Measurements from ENCODE around the gene KDM4C. TPM values are rescaled to one million over a fixed set of nuclear protein-coding genes. Genes with fewer than 3 reads are reported as not detected.
"Not testable (repeated sequence)": the region's sequence is repeated elsewhere in the genome, so short reads cannot be mapped to it uniquely, and the experiment has no call there.

The KDM4C gene
- total RNA-seq, 1 donor: 50.7 TPM

GRCh38 chr9:6714176-6714575 lies 43.6 kb upstream of the KDM4C start:
- DNase-seq (ENCODE audit: insufficient read length, low spot score, missing footprints): no peak
- Histone ChIP-seq H3K9me3 (ENCODE audit: low read depth, low read length) (no peaks in the 10 kb centered on the region), H4K20me1 (ENCODE audit: insufficient read depth, low read length) (no peaks in the 10 kb centered on the region), H3K4me2 (ENCODE audit: insufficient read depth, low read length) (no peak overlapping the region), H3K27me3 (ENCODE audit: insufficient read depth, low read length) (no peaks in the 10 kb centered on the region), H3K36me3 (ENCODE audit: insufficient read depth, low read length) (no peaks in the 10 kb centered on the region), H3K27ac (ENCODE audit: low read depth, low read length) (no peak overlapping the region), H3K79me2 (ENCODE audit: insufficient read depth, low read length) (no peaks in the 10 kb centered on the region), H2AFZ (ENCODE audit: low read length) (no peak overlapping the region), H3K4me3 (ENCODE audit: insufficient read depth, low read length) (no peak overlapping the region), H3K4me1 (ENCODE audit: insufficient read depth, low read length) (no peaks in the 10 kb centered on the region)
- no peak for TF ChIP-seq CTCF (IDR thresholded peaks at IDR 0.05; ENCODE audit: extremely low read depth, low read depth, low read length)

GRCh38 chr9:6715153-6715754 lies 42.5 kb upstream of the KDM4C start:
- not testable (repeated sequence) for H3K4me3 ChIP-seq (ENCODE audit: insufficient read depth, low read length); H3K79me2 ChIP-seq (ENCODE audit: insufficient read depth, low read length); H3K36me3 ChIP-seq (ENCODE audit: insufficient read depth, low read length); H3K4me1 ChIP-seq (ENCODE audit: insufficient read depth, low read length); H3K27me3 ChIP-seq (ENCODE audit: insufficient read depth, low read length); DNase-seq (ENCODE audit: insufficient read length, low spot score, missing footprints); H4K20me1 ChIP-seq (ENCODE audit: insufficient read depth, low read length); H3K9me3 ChIP-seq (ENCODE audit: low read depth, low read length); H2AFZ ChIP-seq (ENCODE audit: low read length); H3K27ac ChIP-seq (ENCODE audit: low read depth, low read length)
- peak overlapping the region; percentile 76 for H3K4me2 ChIP-seq (ENCODE audit: insufficient read depth, low read length)

- peak overlapping the region; percentile 63 for H3K4me3 ChIP-seq (ENCODE audit: insufficient read depth, low read length)
- no peaks in the 10 kb centered on the region for H3K9me3 ChIP-seq (ENCODE audit: low read depth, low read length)
- no peak for TF ChIP-seq CTCF (IDR thresholded peaks at IDR 0.05; ENCODE audit: extremely low read depth, low read depth, low read length)
- peak overlapping the region; percentile 76 for H3K4me2 ChIP-seq (ENCODE audit: insufficient read depth, low read length)
- peak; percentile 87 for DNase-seq (ENCODE audit: insufficient read length, low spot score, missing footprints)
- H2AFZ ChIP-seq (ENCODE audit: low read length): peak overlapping the region; percentile 92
- H3K4me1 ChIP-seq (ENCODE audit: insufficient read depth, low read length): no peaks in the 10 kb centered on the region
- no peaks in the 10 kb centered on the region for H3K27me3 ChIP-seq (ENCODE audit: insufficient read depth, low read length)
- H3K36me3 ChIP-seq (ENCODE audit: insufficient read depth, low read length): no peaks in the 10 kb centered on the region
- no peaks in the 10 kb centered on the region for H3K79me2 ChIP-seq (ENCODE audit: insufficient read depth, low read length)
- no peaks in the 10 kb centered on the region for H4K20me1 ChIP-seq (ENCODE audit: insufficient read depth, low read length)
- H3K27ac ChIP-seq (ENCODE audit: low read depth, low read length): no peak overlapping the region
These were observed 41.8 kb upstream of the KDM4C start for GRCh38 chr9:6715755-6716643.

GRCh38 chr9:6716766-6717165 lies 41.0 kb upstream of the KDM4C start:
- H4K20me1 ChIP-seq (ENCODE audit: insufficient read depth, low read length): no peaks in the 10 kb centered on the region
- no peaks in the 10 kb centered on the region for H3K36me3 ChIP-seq (ENCODE audit: insufficient read depth, low read length)
- no peak for DNase-seq (ENCODE audit: insufficient read length, low spot score, missing footprints)
- no peak for TF ChIP-seq CTCF (IDR thresholded peaks at IDR 0.05; ENCODE audit: extremely low read depth, low read depth, low read length)
- H3K27me3 ChIP-seq (ENCODE audit: insufficient read depth, low read length): no peaks in the 10 kb centered on the region
- H3K9me3 ChIP-seq (ENCODE audit: low read depth, low read length): no peaks in the 10 kb centered on the region
- no peak overlapping the region for H2AFZ ChIP-seq (ENCODE audit: low read length)
- H3K4me3 ChIP-seq (ENCODE audit: insufficient read depth, low read length): no peak overlapping the region
- no peaks in the 10 kb centered on the region for H3K4me1 ChIP-seq (ENCODE audit: insufficient read depth, low read length)
- H3K27ac ChIP-seq (ENCODE audit: low read depth, low read length): no peak overlapping the region
- H3K79me2 ChIP-seq (ENCODE audit: insufficient read depth, low read length): no peaks in the 10 kb centered on the region
- H3K4me2 ChIP-seq (ENCODE audit: insufficient read depth, low read length): no peak overlapping the region

Data from osteoblast (primary cell).